GM12892 (cell line): ENCODE data around the gene SNX9.

Source experiments
- POLR2AphosphoS5 ChIP-seq: IDR thresholded peaks from 2 replicates; pipeline ENCODE4 v1.6.1; 2011; ENCODE audit warnings: low read depth, low read length, control low read depth
- TAF1 ChIP-seq: IDR thresholded peaks from 2 replicates; pipeline ENCODE4 v1.6.1; 2011; ENCODE audit warnings: low read depth, mild to moderate bottlenecking, control low read depth, low read length, borderline replicate concordance

DNA sequence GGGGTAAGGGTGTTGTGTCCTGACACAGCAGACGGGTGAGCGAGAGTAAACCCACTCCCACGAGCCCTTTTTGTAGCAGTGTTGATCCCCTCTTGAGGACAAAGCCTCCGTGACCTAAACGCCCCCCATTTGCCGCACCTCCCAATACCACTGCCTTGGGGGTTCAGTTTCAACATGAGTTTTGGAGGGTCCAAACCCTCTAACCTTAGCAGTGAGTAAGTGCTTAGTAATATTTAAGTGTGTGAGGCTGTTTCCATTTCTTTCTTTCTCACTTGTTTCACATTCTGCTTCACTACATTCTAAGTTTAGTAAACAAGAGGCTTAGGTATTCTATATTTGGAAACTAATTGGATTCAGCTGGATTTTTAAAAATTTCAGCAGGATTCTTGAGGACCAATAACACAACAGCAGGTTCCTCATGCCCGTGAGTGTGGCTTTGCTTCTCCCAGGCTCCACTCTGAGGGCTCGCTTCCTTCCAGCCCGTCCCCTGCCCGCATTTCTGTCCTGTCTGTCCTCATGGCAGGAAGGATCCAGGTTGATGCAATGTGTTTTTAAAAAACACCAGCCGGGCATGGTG, 41.2 kb downstream of the SNX9 start:
- no peak for TF ChIP-seq POLR2AphosphoS5
- no peak for TF ChIP-seq TAF1
